Measurements from ENCODE around the gene IL1RAPL1.

The IL1RAPL1 gene

GRCh38 chrX:28693101-28693500, 105.9 kb downstream of the IL1RAPL1 start:
- no peak for TF ChIP-seq CTCF (IDR thresholded peaks at IDR 0.05; ENCODE audit: low read depth, low read length)
- peak in 1 of 2 donors; percentile 2 for DNase-seq (ENCODE audit: low read depth in 2 of 2)
- no peak overlapping the region for H3K4me3 ChIP-seq (replicated peaks in 1 of 2; ENCODE audit: low read depth in 2 of 2, low read length in 2 of 2)

- TF ChIP-seq CTCF (IDR thresholded peaks at IDR 0.05; ENCODE audit: low read depth, low read length) = no peak
- no peak for DNase-seq (ENCODE audit: low read depth in 2 of 2)
- H3K4me3 ChIP-seq (replicated peaks in 1 of 2; ENCODE audit: low read depth in 2 of 2, low read length in 2 of 2) = no peak overlapping the region
Measured at GRCh38 chrX:28697732-28698131, 110.5 kb downstream of the IL1RAPL1 start.

GRCh38 chrX:28701222-28701621, 114.0 kb downstream of the IL1RAPL1 start:
- no peak overlapping the region for H3K4me3 ChIP-seq (replicated peaks in 1 of 2; ENCODE audit: low read depth in 2 of 2, low read length in 2 of 2)
- peak in 1 of 2 donors; percentile 1 for DNase-seq (ENCODE audit: low read depth in 2 of 2)
- TF ChIP-seq CTCF (IDR thresholded peaks at IDR 0.05; ENCODE audit: low read depth, low read length) = peak; percentile 25

- no peak for DNase-seq (ENCODE audit: low read depth in 2 of 2)
- H3K4me3 ChIP-seq (replicated peaks in 1 of 2; ENCODE audit: low read depth in 2 of 2, low read length in 2 of 2) = no peak overlapping the region
- no peak for TF ChIP-seq CTCF (IDR thresholded peaks at IDR 0.05; ENCODE audit: low read depth, low read length)
Measured at GRCh38 chrX:28706964-28707363, 119.7 kb downstream of the IL1RAPL1 start.

- no peak for DNase-seq (ENCODE audit: low read depth in 2 of 2)
- TF ChIP-seq CTCF (IDR thresholded peaks at IDR 0.05; ENCODE audit: low read depth, low read length) = no peak
- H3K4me3 ChIP-seq (replicated peaks in 1 of 2; ENCODE audit: low read depth in 2 of 2, low read length in 2 of 2) = no peak overlapping the region
Measured at GRCh38 chrX:28709421-28709820, 122.2 kb downstream of the IL1RAPL1 start.

- no peak overlapping the region for H3K4me3 ChIP-seq (replicated peaks in 1 of 2; ENCODE audit: low read depth in 2 of 2, low read length in 2 of 2)
- no peak for DNase-seq (ENCODE audit: low read depth in 2 of 2)
- no peak for TF ChIP-seq CTCF (IDR thresholded peaks at IDR 0.05; ENCODE audit: low read depth, low read length)
Measured at GRCh38 chrX:28717864-28718263, 130.6 kb downstream of the IL1RAPL1 start.

GRCh38 chrX:28718450-28718849, 131.2 kb downstream of the IL1RAPL1 start:
- DNase-seq (ENCODE audit: low read depth in 2 of 2) = no peak
- no peak for TF ChIP-seq CTCF (IDR thresholded peaks at IDR 0.05; ENCODE audit: low read depth, low read length)
- no peak overlapping the region for H3K4me3 ChIP-seq (replicated peaks in 1 of 2; ENCODE audit: low read depth in 2 of 2, low read length in 2 of 2)
